ENCODE data around the gene ANKRD42.

ANKRD42 gene

DNA sequence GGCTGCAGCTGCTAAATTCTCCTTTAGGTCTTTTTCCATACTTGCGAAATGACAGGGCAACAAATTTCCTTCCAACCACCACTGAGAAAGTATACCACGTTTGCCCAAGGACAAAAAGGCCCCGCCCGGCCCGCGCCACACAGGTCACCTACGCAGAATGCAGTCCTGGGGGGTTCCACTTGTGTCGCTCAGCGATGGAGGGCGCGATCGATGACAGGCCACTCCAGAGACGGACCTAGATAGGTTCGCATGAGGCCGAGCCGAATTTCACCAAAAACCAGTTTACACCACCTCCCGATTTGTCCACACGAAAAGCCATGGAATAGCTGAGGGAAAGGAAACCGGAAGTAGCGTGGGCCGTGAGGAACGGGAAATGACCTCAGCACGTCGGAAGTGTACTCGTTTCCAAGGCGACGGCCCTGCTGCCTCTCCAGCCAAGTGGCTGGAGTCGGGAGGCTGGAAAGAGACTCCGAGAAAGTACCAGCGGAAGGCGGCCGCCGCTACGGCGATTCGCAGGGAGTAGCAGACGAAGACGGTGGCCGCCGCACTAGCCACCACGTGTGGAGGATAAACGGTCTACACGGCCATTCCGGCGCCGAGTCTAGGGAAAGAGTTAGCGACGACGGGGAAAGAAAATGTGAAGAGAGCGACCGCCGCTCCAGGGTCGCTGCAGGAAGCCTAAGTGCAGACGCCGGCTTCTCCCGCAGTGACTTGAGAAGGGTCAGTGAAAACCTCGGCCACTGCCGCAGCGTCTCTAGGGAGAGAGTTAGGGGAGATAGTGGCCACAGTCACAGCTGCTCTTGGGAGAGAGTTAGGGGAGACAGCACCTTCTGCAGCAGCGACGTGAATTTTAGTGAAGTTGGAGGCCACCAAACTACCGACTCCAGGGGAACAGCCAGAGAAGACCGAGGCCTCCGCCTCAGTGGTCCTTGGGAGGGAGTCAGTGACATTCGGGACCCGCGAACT lies at the start of gene ANKRD42:
Gene ANKRD42 (plus strand): TSS at position 398 of the 966 bp plus-strand sequence. CDS start 959 bp downstream, outside the sequence.
- peak; percentile 97 for DNase-seq

DNA sequence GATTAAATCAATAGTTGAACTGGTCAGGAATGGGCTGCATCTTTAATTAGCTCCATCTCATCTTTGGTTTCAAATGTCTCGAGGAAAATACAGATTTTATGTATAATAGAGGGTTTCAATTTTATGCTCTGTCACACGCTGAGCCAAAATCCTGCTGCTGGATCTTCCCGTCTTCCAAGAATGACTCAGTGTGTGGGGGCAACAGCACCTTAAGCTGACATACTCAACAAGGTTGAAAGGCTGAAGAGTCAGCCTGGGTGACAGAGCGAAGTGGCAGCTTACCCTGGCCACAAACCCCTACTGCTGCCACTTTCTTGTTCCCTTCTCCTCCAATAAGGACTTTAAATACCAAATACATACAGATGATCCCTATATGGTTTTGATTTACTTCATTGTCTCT lies 45.6 kb upstream of the ANKRD42 start:
- no peak for DNase-seq

DNA sequence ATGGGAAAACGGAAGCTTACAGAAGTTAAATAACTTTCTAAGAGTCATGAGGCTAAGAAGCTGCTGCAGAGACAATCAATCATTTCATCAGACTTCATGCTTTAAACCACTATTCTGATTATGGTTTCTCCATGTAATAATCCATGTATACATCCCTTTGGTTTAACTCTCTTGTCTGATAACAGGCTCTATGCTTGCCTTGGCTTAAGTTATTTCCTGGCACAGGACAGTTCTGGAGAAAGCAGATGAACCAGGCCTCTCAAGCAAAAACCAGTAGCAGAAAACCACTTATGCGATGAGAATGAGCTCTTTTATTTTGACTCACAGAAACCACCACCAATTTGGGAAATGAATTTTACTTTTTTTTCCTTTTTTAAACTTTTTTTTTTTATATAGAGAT lies 43.1 kb upstream of the ANKRD42 start:
- no peak for DNase-seq

DNA sequence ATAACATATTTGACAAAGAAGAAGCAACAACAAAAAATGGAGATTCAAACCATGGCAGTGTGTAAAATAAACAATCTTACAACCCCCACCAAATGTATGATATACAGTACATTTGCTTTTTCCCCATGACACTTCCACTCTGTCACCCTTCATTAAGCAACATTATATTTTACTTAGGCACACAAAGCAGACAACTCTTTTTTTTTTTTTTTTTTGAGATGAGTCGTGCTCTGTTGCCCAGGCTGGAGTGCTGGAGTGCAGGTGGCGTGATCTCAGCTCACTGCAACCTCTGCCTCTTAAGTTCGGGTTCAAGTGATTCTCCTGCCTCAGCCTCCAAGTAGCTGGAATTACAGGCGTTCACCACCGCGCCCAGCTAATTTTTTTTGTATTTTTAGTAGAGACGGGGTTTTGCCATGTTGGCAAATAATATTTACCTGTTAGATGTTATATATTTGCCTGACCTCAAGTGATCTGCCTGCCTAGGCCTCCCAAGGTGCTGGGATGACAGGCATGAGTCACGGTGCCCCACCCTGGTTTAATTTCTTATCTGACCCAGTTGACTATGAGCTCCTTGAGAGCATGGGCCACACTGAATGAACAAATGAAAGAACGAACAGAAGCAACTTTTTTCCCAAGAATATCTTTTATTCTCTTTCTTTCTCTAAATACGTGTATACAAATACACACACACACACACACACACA lies 42.1 kb upstream of the ANKRD42 start:
- DNase-seq: no peak

GRCh38 chr11:83152264-83152663 lies 41.2 kb upstream of the ANKRD42 start:
- no peak for DNase-seq

DNA sequence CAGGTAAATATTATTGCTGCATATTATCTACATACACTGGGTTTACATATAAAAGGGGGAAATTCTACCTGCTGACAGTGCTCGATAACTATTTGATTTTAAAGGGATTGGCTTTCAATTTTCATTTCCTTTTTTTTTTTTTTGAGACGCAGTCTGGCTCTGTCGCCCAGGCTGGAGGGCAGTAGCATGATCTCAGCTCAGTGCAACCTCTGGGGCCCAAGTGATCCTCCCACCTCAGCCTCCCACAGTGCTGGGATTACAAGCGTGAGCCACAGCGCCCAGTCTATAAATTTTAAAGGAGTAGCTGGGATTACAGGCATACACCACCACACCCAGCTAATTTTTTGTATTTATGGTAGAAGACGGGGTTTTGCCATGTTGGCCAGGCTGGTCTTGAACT lies 39.7 kb upstream of the ANKRD42 start:
- no peak for DNase-seq

- DNase-seq: peak; percentile 100
Observed at GRCh38 chr11:83156144-83156995, 37.1 kb upstream of the ANKRD42 start.

DNA sequence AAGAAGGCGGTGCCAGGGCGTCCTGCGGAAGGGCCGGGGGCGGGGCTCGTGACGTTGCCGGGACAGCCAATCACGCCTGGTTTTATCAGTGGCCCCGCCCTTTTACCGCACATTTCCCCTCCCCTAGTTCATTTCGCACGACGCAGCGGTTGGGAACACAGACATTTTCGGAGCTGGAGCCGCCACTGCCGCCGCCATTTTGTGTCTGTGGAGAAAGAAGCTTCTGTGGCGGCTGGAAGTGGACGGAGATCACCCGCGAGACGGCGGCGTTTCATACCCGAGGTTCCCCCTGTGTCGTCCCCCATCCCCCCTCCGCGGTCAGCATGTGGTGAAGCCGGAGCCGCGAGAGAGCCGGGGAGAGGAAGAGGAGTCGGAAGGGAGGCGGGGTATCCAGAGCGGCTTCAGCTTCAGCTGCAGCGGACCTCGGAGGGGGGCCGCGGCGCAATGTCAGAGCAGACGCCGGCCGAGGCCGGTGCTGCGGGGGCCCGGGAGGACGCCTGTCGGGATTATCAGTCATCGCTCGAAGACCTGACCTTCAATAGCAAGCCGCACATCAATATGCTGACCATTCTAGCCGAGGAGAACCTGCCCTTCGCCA lies 36.4 kb upstream of the ANKRD42 start, which contains the start of gene PCF11:
Gene PCF11 (plus strand): TSS at position 136 of the 598 bp plus-strand sequence. CDS start 309 bp downstream, at position 445.
- peak; percentile 77 for DNase-seq

DNA sequence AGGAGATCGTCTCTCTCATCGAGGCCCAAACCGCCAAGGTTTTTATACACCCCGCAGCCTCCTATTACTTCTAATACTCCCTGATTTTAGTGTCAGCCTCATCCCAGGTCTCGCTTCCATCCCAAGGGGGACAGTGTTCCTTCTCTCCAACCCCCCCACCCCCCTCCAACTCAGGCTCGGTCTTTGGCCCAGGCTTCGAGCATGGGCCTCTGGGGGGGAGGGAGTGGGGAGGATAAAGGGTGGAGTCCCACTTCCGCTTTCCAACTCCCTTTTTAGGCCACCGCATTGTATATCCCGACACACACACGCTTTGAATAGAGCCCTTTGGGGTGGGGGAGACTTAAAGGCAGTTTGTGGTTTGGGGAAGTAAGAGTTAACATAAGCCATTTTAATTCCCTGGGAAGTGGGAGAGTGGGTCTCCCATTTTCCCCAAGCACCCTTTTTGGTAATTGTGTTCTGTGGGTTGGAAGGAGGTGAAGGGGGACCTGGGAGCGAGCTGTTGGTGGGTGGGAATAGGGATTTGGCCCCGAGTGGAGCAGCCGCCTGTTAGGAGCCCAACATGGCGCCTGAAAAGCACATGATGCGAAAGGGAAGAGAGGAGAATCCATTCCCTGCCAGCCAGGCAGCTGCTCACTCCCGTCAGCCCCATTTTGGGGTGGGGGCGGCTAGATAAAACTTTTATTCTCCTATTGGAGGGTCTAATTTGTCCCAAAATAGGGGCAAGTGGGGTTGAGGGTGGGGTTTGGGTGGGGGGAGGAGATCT lies 35.7 kb upstream of the ANKRD42 start:
- DNase-seq: peak; percentile 58

- DNase-seq: no peak
Observed at GRCh38 chr11:83158357-83158786, 35.1 kb upstream of the ANKRD42 start.

DNA sequence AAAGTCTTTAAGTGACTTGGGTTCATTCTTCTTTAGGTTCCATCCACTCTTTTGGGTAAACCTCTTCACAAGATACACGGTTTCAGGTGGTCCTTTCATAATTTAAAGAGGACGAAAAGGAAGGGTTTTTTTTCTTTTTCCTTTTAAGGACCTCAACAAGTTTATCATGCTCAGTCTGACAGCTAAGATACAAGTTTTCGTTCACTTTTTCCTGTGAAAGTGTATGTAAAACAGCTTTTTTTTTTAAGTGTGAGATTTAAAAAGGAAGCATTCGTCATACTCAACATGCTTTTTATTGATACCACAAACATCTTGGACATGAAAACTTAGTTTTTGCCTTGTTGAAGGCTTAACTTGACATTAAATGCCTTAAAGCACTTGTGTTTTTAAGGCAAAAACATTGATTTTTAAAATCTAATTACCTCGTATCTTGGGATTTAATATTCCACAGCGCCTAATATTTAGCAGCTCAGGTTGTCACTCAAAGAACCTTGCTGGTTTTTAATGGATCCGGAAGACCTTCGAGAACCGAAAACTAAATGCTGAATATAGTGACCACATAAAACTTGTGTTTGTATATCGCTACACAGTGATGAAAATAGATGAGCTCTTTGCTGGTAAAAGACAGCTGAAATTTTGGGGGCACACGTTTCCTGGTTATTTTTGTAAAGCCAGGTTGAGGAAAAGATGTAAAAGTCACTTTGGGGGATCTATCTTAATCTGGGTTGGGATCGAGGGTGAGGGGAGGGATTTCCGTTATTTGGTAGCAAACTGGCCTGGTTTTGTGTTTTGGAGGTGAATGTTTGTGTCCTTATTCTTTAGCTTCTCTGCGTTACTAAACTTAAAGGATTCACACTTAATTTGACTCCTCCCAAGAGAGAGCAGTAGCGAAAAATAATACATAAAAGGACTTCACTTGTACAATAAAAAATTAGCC lies 34.3 kb upstream of the ANKRD42 start:
- DNase-seq: no peak

DNA sequence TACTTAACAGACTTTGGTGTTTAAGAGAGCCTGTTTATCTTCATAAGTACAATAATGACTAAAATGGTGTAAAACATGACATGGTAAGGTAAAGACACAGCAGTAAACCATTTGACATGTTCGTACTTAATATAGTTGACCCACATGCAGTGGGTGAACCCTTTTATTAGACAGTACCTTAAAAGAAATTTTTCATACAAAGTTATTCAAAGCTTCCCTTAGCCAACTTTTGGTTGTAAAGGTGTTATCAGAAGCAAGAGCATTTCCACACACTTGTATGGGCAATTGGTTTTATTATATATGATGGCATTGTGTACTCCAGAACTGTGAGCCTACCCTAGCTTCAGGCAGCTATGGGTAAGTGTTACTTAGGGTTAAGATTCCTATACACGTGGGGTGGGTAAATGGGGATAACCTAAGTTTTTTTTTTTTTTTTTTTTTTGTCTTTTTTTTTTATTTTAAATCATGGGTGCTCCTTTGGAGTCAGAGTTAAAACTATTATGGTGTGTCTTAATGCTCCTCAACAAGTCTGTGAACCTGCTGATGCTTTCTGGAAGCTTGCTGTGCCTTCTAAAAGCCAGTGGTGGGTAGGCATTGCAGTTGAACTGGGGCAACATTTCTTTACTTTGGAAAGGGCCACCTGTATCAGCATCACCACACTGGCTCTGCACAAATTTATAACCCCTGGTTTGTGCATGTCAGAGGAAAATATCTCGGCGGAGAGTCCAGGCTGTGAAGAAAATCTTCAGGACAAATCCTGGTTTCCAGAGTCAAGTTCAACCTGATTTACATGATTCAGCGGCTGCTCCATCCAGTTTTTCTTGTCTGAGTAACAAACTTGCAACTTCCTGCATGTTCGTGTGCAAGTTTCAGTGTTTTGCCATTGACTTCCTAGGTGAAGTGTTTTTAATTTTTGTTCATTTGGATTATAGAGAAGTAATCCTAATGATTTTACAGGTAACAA lies 33.3 kb upstream of the ANKRD42 start:
- no peak for DNase-seq

DNA sequence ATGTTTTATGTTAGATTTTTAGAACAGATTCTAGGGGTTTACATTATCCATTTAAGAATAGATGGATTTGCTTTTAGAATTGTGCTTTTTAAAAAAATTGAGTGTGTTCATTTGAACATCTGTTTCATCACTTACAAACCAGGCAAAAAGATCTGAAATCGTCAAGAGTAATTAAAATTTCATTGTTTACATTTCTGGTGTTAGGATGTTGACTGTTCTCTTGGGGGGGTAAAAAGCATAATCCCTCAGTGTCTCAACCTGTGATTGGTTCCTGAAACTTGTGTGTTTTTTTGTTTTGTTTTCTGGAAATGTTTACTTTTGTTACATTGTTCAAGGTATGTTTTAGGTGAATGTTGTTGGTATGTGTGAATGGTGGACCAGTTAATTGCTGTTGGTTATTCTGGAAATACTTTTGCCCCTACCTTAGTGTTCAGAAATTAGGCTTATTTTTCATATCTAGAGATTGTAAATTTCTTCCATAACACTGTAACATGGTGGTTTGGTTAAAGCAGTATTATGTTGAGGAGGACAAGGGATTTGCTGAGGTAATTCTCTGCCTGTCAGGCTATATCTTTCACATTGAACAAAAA lies 31.8 kb upstream of the ANKRD42 start:
- DNase-seq: no peak

DNA sequence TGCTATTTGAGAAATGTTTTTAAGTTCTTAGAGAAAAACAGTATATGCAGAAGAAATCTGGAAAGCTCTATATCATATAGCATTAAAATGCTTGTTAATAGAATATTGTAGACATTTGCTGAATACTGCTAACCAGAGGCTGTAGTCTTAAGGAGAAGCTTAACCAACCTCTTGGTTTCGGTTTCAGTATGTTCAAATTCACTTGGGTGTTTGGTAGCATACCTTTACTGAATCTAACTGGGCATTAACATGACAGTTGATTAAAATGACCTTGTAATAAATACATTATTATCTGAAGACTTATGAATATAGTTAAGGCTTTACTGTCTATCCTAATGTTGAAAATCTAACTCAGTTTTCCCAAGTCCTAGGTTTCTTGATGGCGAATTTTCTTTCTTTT lies 31.1 kb upstream of the ANKRD42 start:
- DNase-seq: no peak

DNA sequence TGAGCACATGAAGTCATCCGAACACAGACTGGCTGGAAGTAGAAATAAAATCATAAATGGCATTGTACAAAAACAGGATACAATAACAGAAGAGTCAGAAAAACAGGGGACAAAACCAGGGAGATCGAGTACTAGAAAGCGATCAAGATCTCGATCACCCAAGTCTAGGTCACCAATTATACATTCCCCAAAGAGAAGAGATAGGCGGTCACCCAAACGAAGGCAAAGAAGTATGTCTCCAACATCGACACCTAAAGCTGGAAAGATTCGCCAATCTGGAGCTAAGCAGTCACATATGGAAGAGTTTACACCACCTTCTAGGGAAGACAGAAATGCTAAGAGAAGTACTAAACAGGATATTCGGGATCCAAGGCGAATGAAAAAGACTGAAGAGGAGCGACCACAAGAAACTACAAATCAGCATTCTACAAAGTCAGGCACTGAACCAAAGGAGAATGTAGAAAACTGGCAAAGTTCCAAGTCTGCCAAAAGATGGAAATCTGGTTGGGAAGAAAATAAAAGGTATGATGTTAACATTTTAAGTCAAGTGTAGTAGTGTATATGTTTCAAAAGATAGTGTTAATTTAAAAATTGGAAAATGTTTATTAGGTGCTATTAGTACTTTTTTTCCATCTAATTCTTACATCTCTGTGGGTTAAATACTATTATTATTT lies 27.2 kb upstream of the ANKRD42 start:
- no peak for DNase-seq

DNA sequence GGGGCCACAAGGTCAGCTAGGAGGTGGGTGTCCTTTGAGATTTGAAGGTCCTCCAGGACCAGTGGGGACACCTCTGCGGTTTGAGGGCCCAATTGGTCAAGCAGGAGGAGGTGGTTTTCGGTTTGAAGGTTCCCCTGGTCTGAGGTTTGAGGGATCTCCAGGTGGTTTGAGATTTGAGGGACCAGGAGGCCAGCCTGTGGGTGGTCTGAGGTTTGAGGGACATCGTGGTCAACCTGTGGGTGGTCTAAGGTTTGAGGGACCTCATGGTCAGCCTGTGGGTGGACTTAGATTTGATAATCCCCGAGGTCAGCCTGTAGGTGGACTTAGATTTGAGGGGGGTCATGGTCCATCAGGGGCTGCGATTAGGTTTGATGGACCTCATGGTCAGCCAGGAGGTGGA lies 24.8 kb upstream of the ANKRD42 start:
- no peak for DNase-seq

DNA sequence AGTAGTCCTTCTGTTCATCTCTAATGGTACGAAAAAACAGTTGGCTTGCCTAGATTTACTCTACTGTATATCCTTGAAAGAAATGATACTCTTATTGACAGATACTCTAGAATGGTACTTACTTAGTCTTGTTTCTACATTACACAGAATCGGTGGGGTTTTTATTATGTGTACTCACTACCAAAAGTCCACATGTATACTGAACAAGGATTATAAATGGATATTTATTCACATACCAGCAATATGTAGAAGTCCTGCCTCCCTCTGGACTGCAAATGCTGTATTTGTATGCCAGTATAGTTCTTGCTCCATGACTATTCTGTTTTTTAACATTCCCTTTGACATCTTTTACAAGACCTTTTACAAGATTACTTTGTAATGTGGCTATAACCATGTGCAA lies 22.6 kb upstream of the ANKRD42 start:
- no peak for DNase-seq

DNA sequence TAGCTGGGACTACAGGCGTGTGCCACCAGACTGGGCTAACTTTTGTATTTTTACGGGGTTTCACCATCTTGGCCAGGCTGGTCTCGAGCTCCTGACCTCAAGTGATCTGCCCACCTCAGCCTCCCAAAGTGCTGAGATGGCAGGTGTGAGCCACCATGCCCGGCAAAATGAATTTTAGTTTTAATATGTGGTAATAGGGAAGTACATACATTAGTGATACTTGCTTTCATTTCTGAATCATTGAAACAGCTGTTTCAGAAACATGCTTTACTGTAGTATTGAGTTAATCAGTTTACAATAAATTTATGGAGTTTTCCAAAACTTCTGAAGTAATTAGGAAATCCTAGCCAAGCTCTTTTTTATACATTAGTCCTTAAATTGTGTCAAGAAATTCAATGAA lies 21.0 kb upstream of the ANKRD42 start:
- DNase-seq: no peak

Measured in KG1 (cell line).